HG02943 (cell line): ENCODE data around the gene KCTD6.

Source experiments
- ATAC-seq: cut with Tn5 transposase; IDR thresholded peaks from one replicate; pipeline ENCODE4 v1.9.1; 2021; ENCODE audit warnings: mild to moderate bottlenecking, low read depth, moderate library complexity; ENCODE audit not compliant: unreplicated experiment

Gene KCTD6

DNA sequence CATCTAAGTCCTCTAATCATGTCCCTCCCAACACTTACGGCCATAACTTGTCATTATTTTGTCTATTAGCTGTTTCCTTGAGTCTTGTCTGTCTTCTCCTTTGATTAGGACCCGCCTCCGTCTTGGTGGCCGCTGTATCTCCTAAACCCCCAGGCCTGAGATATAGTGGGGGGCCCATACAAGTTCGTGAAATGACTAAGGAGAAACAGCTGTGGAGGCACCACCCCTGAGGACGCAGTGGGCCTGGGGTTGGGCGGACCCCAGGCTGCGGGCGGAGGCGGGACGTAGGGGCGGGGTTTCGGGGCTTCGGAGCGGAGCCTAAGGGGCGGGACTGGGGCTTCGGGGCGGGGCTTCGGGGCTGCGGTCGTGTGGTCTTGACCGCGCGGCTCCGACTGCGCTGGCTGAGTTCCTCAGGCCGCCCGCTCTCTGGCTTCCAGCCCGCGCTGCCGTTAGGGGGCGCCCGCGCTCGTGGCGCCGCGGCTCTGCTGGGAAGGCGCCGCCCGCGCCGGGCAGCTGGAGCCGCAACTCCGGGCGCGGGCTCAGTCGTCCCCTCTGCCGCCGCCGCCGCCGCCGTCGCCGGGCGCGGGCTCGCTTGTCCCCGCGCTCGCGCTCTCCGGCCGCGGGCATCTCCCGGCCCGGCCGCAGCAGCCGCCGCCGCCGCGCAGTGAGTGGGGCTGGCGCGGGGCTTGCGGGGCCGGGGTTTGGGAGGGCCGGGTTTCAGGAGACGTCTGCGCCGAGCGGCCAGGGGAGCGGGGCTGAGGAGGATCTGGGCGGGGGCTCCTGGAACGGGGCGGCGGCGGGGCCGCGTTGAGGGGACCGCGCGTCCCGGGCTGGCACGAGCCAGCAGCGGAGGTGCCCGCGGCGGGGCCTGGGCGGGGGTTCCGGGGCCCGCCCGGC, at the start of gene KCTD6:
Gene KCTD6, plus strand, starts transcription at position 591 of the 897 bp plus-strand sequence. CDS start 6,660 bp downstream, outside the sequence.
- peak; percentile 76 for ATAC-seq

DNA sequence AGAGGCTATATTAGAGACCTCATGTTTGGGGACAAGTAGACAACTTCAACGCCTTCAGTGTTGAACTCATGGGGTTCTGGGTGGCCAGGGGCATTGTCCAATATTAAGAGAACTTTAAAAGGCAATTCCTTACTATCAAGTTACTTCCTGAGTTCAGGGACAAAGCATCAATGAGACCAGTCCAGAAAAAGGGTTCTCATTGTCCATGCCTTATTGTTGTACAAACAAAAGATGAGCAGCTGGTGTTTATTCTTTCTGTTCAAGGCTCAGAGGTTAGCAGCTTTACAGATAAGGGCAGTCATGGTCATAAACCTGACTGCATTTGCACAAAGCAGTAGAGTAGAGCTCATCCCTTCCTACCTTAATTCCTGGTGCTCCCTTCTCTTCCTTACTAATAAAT, 39.7 kb upstream of the KCTD6 start:
- ATAC-seq, result no peak

DNA sequence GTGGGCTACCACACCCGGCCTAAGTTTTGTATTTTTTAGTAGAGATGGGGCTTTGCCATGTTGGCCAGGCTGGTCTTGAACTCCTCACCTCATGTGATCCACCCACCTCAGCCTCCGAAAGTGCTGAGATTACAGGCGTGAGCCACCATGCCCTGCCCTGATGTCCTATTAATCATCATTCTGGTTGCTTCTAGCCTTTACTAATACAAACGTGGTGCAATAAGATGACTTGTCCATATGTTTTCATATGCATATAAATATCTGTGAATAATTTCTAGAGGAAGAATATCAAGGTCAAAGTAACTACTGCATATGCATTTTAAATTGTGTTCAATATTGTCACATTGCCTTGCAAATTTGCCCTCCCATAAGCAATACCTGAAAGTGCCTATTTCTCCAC, 32.7 kb upstream of the KCTD6 start:
- ATAC-seq, result no peak

DNA sequence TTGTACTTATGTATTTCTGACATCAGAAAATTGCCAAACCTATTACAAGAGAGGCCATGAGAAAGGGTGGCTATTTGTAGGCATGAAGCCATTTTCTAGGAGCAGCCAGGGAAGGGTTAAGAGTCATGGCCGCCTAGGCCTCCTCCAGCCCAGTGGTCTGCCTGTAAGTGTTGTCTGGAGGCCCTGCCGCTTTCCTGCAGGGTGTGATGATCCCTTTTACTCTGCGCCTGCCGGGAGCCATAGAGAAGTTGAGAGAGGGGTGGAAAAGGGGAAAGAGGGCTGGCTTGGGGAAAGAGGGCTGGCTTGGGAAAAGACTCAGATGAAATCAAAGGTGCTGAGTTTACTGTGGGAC, 29.1 kb upstream of the KCTD6 start:
- ATAC-seq, result no peak

DNA sequence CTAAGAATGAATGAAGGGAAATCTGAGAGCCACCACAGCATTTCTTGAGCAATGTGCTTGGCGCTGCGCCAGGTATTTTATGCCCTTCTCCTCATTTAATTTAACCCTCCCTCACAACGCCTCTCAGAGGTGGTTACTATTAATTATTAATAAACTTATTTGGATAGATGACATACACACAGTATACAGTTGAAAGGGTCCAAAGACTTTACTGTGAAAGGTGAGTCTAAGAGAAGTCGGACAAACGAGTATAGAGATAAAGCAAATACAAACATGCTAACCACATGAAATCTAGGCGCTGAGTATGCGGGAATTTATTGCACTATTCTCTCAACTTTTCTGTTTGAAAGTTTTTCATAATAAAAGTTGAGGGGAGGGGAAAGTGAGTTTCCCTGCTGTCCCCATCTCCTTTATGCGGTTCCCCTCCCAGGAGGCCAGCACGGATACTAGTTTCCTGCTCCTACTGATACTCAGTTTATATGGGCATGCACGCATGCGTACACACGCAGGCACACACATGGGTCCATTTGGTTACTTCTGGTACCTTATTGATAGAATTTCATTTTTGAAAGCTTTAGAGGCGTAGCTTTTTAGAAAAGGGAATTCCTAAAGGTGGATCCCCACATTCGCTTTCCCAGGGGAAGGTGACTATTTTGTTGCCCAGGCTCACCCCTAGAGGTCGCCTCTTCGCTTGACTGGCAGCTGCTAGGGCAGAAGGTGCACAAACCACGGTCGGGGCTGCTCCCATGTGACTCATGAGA, 28.5 kb upstream of the KCTD6 start:
- peak; percentile 73 for ATAC-seq

DNA sequence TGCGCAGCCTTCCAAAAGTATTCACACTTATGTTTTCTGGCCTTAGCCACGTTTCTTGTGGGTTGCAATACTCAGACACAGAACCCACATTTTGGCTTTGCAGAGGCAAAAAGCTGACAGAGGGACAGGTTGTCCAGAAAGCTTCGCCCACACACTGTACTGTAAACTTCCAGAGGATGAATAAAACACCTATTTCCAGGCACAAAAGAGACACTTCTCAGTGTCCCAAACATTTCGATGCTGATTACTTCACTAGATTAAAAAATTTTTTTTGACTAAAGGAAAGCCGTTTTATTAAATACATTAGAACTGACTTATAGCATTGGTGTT, 28.0 kb upstream of the KCTD6 start:
- ATAC-seq, result no peak

DNA sequence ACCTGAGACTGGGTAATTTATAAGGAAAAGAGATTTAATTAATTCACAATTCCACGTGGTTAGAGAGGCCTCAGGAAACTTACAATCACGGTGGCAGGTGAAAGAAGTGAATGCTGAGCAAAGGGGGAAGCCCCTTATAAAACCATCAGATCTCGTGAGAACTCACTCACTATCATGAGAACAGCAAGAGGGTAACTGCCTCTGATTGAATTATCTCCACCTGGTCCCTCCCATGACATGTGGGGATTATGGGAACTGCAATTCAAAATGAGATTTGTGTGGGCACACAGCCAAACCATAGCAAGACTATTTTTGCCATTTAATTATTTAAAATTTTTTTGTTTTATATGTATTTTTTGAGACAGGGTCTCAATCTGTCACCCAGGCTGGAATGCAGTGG, 27.0 kb upstream of the KCTD6 start:
- no peak for ATAC-seq

DNA sequence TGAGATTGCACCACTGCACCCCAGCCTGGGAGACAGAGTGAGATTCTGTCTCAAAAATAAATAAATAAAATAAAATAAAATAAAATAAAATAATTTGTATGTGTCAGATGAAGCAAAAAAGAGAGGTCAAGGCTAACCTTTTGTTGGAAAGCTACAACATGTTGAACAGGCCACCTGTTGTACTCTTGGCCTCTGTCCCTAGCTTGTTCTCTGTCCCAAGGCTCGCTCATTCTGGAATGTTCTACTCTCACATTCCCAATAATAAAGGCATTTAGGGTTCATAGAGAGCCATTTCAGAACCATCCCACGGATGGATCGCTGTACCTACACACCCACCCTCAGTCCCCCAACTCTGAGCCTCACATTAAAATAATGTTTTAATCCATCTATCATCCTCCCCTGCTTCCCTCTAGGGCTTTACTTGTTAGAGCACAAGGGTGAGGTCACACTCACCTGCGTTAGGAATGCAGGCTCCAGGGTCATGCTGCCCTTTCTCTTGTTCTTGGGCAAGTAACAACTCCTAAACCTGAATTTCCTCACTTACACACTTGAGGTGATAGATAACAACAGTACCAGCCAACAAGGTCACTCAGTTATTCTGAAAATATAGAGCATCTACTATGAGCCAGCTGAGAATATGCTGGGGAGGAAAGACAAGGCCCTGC, 24.9 kb upstream of the KCTD6 start:
- no peak for ATAC-seq

DNA sequence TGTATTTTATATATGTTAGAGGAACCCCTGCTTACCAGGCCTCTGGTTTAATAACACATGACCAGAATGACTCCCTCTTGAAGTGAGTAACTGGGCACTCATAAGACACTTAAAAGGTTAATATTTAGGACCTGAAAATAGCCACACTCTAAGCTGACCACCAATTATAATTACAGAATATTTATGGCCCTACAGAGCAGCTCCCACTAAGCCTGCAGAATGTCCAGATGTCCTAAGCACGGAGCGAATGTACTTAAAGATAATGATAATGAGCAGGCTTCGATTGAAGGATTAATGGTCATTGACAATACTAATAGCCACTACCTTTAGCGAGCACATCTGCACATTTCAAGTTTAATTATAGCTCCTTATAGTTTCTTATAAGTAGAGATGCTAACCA, 22.8 kb upstream of the KCTD6 start:
- ATAC-seq, result no peak

DNA sequence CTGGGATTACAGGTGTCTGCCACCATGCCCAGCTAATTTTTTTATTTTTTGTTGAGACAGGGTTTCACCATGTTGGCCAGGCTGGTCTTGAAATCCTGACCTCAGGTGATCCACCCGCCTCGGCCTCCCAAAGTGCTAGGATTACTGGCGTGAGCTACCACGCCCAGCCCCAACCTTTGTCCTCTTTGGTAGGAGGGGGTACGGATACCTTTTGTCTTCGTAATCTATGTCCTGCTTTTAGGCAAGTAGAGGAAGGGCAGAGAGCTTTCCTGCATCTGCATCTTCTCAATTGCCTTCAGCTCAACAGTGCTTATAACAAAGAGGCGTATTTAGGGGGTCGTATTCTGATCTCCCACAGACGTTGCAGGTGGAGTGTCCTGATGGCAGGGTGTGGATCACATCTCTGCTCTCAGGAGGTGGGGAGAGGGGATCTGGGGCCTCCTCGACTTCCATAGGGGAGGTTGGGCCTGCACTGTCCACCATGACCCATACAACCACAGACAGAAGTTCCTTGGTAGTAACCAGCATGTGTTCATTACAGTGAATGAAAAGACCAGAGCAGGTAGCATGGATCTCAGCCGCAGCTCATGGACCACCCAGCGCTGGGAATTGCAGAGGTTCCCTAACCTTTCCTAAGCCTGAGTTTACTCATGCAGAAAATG, 21.4 kb upstream of the KCTD6 start:
- ATAC-seq, result no peak

DNA sequence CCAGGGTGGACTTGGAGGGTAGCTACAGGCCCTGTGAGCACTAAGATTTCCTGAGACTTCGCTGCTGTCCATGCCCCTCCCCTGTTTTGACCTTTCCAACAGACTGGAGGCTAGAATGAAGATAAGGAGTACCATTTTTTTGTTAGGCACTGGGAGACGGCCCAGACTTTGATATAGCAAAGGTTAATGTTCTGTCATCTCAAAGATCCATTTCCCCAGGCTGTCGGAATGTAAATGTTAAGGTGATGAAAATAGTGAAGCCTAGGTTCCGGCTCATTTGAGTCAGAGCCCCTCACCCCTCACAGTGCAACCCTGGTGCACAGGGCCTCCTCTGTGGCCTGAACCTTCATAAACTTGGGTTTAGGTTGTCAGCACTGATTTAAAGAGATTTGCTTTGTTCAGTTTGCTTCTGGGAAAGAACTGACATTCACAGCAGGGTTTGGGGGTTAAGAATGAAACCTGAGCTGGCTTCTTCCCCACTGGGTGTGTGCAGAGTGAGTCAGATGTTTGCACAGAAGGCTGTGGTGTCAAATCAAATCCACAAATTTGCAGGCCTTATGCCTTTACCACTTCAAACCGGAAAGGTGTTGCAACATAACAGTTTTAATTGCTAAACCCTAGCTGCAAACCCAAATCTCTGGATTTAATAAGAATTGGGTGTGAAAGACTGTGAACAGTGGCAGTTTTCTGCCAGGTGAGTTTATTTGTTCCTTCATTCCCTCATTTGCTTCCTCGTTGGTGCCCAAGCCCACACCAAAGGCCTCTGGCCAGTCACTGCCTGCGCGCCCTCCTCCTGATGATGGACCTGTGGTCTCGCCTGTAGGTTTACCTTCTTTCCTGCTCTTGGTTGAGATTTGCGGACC, 20.6 kb upstream of the KCTD6 start:
- no peak for ATAC-seq

DNA sequence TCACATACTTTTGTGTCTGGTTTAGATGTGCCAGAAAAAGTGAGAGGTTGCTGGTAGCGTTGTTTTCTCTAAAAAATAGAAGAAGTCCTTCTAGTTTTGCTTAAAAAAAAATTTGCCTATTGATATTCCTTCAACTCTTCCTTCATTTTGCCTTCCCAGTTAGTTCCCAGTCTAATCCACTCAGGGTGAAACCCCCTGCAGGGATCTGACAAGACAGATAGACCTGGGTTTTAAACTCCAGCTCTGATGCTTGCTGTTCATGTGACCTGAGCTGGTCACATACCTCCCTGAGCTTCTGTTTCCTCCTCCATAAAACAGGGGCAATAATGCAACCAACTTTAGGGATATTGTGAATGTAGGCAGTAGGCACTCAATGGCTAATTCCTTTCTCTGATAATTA, 18.6 kb upstream of the KCTD6 start:
- no peak for ATAC-seq

DNA sequence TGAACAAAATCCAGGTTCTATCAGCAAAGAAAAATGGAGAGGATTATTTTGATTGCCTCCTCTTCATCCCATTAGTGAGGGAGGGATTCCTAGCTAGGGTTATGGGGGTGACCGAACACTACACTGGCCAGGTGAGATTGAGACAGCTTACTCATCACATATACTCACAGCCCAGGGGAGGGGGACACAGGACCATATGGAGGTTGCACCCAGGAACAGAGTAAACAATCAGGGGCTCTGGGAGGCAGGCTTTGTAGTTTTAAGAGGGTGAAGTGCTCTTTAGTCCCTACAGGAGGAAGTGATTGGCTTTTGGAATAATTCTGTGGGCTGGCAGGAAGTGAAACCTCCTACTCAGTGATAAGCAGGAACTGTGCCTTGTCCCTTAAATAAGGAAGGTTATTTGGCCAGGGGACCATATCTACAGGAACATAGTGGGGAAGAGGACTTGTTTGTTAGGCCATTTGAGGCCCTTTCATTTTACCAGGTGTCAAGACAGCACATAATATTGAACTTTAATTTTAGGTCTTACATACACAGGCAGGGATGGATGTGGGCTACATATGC, 17.5 kb upstream of the KCTD6 start:
- no peak for ATAC-seq

DNA sequence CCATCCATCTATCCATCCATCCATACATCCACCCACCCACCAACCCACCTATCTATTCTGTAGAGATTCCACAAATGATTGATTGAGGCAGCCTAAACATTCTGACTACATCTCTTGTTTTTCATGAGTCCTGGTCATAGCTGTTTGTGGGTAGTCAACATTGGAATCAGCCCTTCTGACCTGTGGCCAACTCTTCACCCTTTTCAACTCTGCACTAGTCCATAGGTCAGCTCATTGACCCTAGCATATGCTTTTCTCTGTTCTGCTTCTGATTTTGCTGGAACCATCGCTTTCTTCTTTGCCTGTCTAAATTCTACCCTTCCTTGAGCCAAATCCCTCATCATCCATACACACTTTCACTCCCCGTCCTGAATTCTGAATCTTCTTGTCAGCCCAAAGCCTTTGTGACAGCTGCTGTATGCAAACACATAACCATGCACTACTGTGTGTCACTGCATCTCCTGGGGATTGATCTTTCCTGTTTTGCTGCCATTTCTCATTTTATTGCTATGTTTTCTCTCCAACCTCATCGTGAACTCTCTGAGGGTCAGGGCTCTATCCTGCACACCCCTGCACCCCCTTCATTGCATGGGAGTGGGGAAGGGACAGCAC, 16.8 kb upstream of the KCTD6 start:
- no peak for ATAC-seq

DNA sequence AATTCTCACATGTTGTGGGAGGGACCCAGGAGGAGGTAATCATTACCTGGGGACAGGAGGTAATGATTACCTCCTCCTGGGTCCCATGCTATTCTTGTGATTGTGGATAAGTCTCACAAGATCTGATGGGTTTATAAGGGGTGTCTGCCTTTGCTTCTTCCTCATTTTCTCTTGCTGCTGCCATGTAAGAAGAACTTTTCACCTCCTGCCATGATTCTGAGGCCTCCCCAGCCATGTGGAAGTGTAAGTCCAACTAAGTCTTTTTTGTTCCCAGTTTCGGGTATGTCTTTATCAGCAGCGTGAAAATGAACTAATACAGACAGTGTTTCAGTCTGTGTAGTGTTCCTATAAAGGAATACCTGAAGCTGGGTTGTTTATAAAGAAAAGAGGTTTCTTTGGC, 13.1 kb upstream of the KCTD6 start:
- no peak for ATAC-seq

DNA sequence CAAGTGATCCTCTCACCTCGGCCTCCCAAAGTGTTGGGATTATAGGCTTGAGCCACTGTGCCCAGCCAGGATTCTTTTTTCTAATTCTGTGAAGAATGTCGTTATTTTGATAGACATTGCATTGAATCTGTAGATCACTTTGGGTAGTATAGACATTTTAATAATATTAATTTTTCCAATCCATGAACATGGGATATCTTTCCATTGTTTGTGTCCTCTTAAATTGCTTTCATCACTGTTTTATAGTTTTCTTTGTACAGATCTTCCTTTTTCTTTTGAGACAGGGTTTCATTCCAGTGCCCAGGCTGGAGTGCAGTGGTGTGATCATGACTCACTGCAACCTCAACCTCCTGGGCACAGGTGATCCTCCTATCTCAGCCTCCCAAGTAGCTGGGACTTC, 11.6 kb upstream of the KCTD6 start:
- no peak for ATAC-seq

DNA sequence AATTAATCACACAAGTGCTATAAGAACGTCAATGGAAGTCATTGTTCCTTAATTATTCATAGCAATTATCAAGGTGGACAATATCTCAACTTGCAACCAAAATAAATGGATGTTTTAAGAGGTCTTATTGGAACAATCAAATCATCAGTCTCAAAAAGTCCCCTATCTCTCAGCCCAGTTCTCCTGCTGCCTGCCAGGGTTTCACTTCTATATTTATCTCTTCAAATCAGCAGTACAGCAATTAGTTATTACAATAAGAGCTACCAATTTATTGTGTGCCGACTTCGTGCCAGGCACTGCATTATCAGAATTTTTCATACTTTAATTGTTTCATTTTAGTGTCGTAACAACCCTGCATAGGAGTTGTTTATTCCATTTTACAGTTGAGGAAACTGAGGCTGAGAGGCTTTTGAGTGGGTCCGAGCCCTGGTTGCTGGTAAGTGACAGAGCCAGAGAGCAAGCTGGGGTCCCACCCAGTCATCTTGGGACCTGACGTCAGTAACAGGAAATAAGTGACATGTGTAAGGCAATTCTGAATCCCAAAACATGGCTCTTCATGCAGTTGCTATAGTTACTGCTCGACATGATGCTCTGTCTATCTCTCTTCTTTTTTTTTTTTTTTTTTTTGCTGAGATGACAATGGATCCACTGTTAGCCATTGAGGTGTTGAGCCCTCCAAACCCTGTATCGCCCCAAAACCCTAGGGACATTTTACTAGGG, 8.8 kb upstream of the KCTD6 start:
- no peak for ATAC-seq

DNA sequence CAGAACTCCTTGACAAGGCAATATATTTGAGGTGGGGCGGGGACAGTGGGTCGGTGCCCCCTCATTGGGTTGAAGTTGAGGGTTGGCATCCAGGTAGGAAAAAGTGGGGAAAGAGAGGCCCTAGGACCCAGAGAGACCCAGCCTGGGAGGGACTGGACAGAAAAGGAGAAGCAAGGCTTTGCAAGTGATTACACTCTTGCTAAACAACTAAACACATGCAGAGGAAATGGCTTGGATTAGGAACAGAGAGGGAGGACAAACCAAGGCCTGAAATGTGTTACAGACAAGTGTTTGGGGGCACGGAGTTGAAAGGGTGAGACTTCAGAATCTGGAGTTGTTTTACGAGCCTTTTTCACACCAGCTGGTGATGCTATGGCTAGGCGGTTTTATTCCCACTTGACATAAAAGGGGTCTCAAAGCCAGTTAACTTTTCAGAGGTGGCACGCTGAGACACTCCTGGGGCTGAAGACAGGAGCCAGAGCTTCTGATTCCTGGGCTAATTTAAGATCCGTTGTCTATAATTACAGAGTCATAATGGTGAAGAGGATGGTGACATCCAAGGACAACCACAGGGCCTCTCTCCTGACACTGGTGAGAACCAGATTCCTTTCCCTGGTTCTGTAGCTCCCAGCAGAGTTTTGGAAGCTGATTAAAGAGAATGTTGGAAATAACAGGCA, 7.7 kb upstream of the KCTD6 start:
- ATAC-seq, result no peak
